Body of pancreas (tissue), 4 donors: ENCODE data around the gene CPZ.

Experiments used
- POLR2A ChIP-seq, 3 donors: fragments of 450-650 bp; IDR thresholded peaks; one replicate each; pipeline ENCODE4 v1.6.1; 2016; ENCODE audit warnings: antibody characterized with exemption in 3 of 3, mild to moderate bottlenecking in 2 of 3
- TF ChIP-seq, protein P1 (sequence below), 7 experiments: fragments of 450-650 bp in 4 of 7; fragments of 200-600 bp in 3 of 7; sonication (generic) in 3 of 7; IDR thresholded peaks; one replicate each; pipeline ENCODE4 v1.5.1; 2016 to 2019; ENCODE audit warnings: antibody characterized with exemption in 7 of 7

DNA sequence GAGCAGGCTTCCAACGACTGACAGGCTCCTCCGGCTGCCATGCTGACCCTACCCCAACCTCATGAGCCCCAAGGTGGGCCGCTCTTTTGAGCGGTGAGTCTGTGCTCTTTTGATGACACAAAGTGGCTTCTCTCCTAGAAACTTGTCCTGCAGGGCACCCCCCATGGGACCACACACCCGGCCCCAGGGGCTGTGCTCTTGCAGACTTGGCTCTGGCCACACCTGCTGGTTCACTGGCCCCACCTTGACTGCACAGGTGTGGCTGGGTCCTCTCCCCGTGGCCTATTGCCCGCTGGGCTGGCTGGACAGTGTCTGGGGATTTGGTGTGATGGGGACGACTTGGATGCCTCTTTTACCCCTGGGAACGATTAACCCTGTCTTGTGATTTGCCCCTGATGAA, 1.5 kb upstream of the CPZ start:
- TF ChIP-seq, protein P1, sequence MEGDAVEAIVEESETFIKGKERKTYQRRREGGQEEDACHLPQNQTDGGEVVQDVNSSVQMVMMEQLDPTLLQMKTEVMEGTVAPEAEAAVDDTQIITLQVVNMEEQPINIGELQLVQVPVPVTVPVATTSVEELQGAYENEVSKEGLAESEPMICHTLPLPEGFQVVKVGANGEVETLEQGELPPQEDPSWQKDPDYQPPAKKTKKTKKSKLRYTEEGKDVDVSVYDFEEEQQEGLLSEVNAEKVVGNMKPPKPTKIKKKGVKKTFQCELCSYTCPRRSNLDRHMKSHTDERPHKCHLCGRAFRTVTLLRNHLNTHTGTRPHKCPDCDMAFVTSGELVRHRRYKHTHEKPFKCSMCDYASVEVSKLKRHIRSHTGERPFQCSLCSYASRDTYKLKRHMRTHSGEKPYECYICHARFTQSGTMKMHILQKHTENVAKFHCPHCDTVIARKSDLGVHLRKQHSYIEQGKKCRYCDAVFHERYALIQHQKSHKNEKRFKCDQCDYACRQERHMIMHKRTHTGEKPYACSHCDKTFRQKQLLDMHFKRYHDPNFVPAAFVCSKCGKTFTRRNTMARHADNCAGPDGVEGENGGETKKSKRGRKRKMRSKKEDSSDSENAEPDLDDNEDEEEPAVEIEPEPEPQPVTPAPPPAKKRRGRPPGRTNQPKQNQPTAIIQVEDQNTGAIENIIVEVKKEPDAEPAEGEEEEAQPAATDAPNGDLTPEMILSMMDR (IDR thresholded peaks at IDR 0.05): no peak
- TF ChIP-seq POLR2A (IDR thresholded peaks at IDR 0.05): no peak
